ENCODE results near the gene DGKG. TPM values are rescaled to one million over a fixed set of nuclear protein-coding genes. Genes with fewer than 3 reads are reported as not detected.

DGKG gene
- polyA plus RNA-seq, 1 of the 3 experiments (the other 2 are of a cell fraction) = 0.12 TPM

GRCh38 chr3:186333256-186333655 lies 28.8 kb downstream of the DGKG start:
- Histone ChIP-seq H2AFZ (ENCODE audit: low read depth) (no peak overlapping the region), H3K27me3 (ENCODE audit: insufficient read depth) (no peaks in the 10 kb centered on the region; the same call in 1 of the 2 replicates), H3K4me3 (ENCODE audit: low read depth in 2 of 2, low read length in 1 of 2) (no peak overlapping the region), H3K27ac (ENCODE audit: low read depth in 2 of 2, low read length in 1 of 2) (no peak overlapping the region), H4K20me1 (ENCODE audit: insufficient read depth) (no peaks in the 10 kb centered on the region), H3K36me3 (replicated peaks in 1 of 2; ENCODE audit: control insufficient read depth in 1 of 2, insufficient read depth in 2 of 2, low read length in 1 of 2) (no peaks in the 10 kb centered on the region), H3K4me2 (no peak overlapping the region), H3K9me2 (no peaks in the 10 kb centered on the region), H3K9me3 (no peaks in the 10 kb centered on the region), H3K4me1 (ENCODE audit: control insufficient read depth in 1 of 2, insufficient read depth in 2 of 2, low read depth in 1 of 2, low read length in 1 of 2) (no peaks in the 10 kb centered on the region), H3F3A (replicated peaks; ENCODE audit: insufficient read depth) (no peaks in the 10 kb centered on the region), H3K79me2 (ENCODE audit: insufficient read depth) (no peaks in the 10 kb centered on the region), H3K9ac (no peak overlapping the region)
- CTCF ChIA-PET = no interaction called here
- DNase-seq = no peak
- TF ChIP-seq RFX5 (IDR thresholded peaks at IDR 0.05; ENCODE audit: low read length) = no peak
- no peak for TF ChIP-seq YY1 (IDR thresholded peaks at IDR 0.05; ENCODE audit: low read depth)
- TF ChIP-seq FOXM1 (IDR thresholded peaks at IDR 0.05; ENCODE audit: low read depth) = no peak
- TF ChIP-seq, protein P1, sequence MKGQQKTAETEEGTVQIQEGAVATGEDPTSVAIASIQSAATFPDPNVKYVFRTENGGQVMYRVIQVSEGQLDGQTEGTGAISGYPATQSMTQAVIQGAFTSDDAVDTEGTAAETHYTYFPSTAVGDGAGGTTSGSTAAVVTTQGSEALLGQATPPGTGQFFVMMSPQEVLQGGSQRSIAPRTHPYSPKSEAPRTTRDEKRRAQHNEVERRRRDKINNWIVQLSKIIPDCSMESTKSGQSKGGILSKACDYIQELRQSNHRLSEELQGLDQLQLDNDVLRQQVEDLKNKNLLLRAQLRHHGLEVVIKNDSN (IDR thresholded peaks at IDR 0.05; ENCODE audit: borderline replicate concordance, low read depth) = no peak
- TF ChIP-seq POLR2AphosphoS5 (IDR thresholded peaks at IDR 0.05; ENCODE audit: low read depth, low read length) = no peak
- TF ChIP-seq SIN3A (IDR thresholded peaks at IDR 0.05; ENCODE audit: borderline replicate concordance, low read depth, low read length) = no peak
- no peak for TF ChIP-seq TCF12 (IDR thresholded peaks at IDR 0.05)
- TF ChIP-seq, protein P2, sequence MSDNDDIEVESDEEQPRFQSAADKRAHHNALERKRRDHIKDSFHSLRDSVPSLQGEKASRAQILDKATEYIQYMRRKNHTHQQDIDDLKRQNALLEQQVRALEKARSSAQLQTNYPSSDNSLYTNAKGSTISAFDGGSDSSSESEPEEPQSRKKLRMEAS (IDR thresholded peaks at IDR 0.05; ENCODE audit: low read depth) = no peak
- TF ChIP-seq TEAD4 (IDR thresholded peaks at IDR 0.05; ENCODE audit: borderline replicate concordance, insufficient read depth) = no peak
- no peak for TF ChIP-seq RCOR1 (IDR thresholded peaks at IDR 0.05; ENCODE audit: low read length)
- no peak for TF ChIP-seq ZBTB33 (IDR thresholded peaks at IDR 0.05; ENCODE audit: borderline replicate concordance, low read depth)
- TF ChIP-seq FOSL2 (IDR thresholded peaks at IDR 0.05; ENCODE audit: borderline replicate concordance, low read depth) = no peak
- TF ChIP-seq NFIC (IDR thresholded peaks at IDR 0.05; ENCODE audit: borderline replicate concordance) = no peak
- no peak for TF ChIP-seq CTCF (IDR thresholded peaks at IDR 0.05)
- TF ChIP-seq RAD21 (IDR thresholded peaks at IDR 0.05; ENCODE audit: low read length) = no peak
- no peak for TF ChIP-seq NRF1 (IDR thresholded peaks at IDR 0.05; ENCODE audit: low read depth, low read length)
- POLR2A ChIA-PET = no interaction called here
